K562 (cell line): ENCODE measurements around the gene SLC2A4.

Experiments used
- CTCF ChIP-seq, 3 experiments: IDR thresholded peaks in 2 of 3; conservative IDR thresholded peaks in 1 of 3; 2 replicates each; pipeline ENCODE4 v1.5.1; 2011 to 2012; ENCODE audit warnings: low read length in 3 of 3, mild to moderate bottlenecking in 3 of 3, control low read depth in 2 of 3, improper control_type of control experiment in 1 of 3, inconsistent platforms in 1 of 3, low read depth in 1 of 3, mixed read lengths in 1 of 3, moderate library complexity in 1 of 3; ENCODE audit not compliant: insufficient read depth in 2 of 3
- ELF4 ChIP-seq: fragments of 450-650 bp; formaldehyde crosslinking; IDR thresholded peaks from 2 replicates; pipeline ENCODE4 v1.4.0; 2022; ENCODE audit warnings: missing genetic modification characterization
- L3MBTL2 ChIP-seq: fragments of 450-650 bp; IDR thresholded peaks from 2 replicates; pipeline ENCODE4 v1.6.1; 2016; ENCODE audit warnings: mild to moderate bottlenecking, moderate library complexity
- PCBP1 ChIP-seq: fragments of 200-400 bp; formaldehyde crosslinking; IDR thresholded peaks from 2 replicates; pipeline ENCODE4 v1.6.1; 2018; ENCODE audit warnings: mild to moderate bottlenecking, low read depth, low read length; ENCODE audit not compliant: poor library complexity, severe bottlenecking
- SPI1 ChIP-seq: IDR thresholded peaks from 2 replicates; pipeline ENCODE4 v1.6.1; 2011; ENCODE audit warnings: low read depth, low read length, control low read depth, borderline replicate concordance
- ZBTB2 ChIP-seq: fragments of 450-650 bp; IDR thresholded peaks from 2 replicates; pipeline ENCODE4 v1.6.1; 2016; ENCODE audit warnings: antibody characterized with exemption
- ZNF277 ChIP-seq: fragments of 250-450 bp; sonication (Bioruptor Pico); IDR thresholded peaks from 2 replicates; pipeline ENCODE4 v1.8.0; 2022; ENCODE audit warnings: inconsistent platforms, mild to moderate bottlenecking, moderate library complexity, borderline replicate concordance

GRCh38 chr17:7284911-7285310 is 3.4 kb downstream of the SLC2A4 start:
- no peak for TF ChIP-seq L3MBTL2
- TF ChIP-seq ELF4 = no peak
- no peak for TF ChIP-seq CTCF (IDR thresholded peaks at IDR 0.05 in 2 of 3, conservative IDR thresholded peaks at IDR 0.05 in 1 of 3; ENCODE audit: insufficient read depth in 2 of 3, low read depth in 1 of 3, low read length in 3 of 3)
- TF ChIP-seq ZNF277 = no peak
- TF ChIP-seq ZBTB2 = no peak
- TF ChIP-seq PCBP1 = no peak
- no peak for TF ChIP-seq SPI1
